SK-N-SH (cell line): ENCODE results near the gene SYT3. TPM values are rescaled to one million over a fixed set of nuclear protein-coding genes. Genes with fewer than 3 reads are reported as not detected.

ENCODE experiments used
- CTCF ChIA-PET: fragments of 300-600, 350-600 bp; formaldehyde crosslinking; extraction: SDS; loops from one replicate; lab custom pipeline; 2021; lab: Yijun Ruan, JAX
- POLR2A ChIA-PET: fragments of 350-600 bp; sonication (Branson Sonifier 250); formaldehyde crosslinking; extraction: SDS; loops from one replicate; lab custom pipeline; 2020; ENCODE audit warnings: antibody characterized with exemption, inconsistent platforms; lab: Yijun Ruan, JAX
- DNase-seq: peaks from one replicate; pipeline ENCODE4 v3.0.0; 2012
- H2AFZ ChIP-seq: fragments of 200-600 bp; sonication (generic); 2 replicates; pipeline ENCODE4 v1.8.1; 2016; ENCODE audit warnings: antibody characterized with exemption, mild to moderate bottlenecking, low read depth
- H3F3A ChIP-seq: fragments of 200-600 bp; sonication (generic); replicated peaks from 2 replicates; pipeline ENCODE3; 2016; ENCODE audit warnings: antibody characterized with exemption, mild to moderate bottlenecking; ENCODE audit not compliant: insufficient read depth
- H3K27ac ChIP-seq, 2 experiments: fragments of 200-500 bp in 1 of 2; fragments of 200-600 bp in 1 of 2; sonication (Bioruptor generic) in 1 of 2; sonication (generic), shearing (Covaris generic) in 1 of 2; 2 replicates each; pipeline versions ENCODE4 v1.5.1 to v1.6.1; 2014 to 2016; ENCODE audit warnings: low read depth in 2 of 2, inconsistent platforms in 1 of 2, low read length in 1 of 2, mild to moderate bottlenecking in 1 of 2, mixed read lengths in 1 of 2
- H3K27me3 ChIP-seq: fragments of 200-600 bp; sonication (generic), shearing (Covaris generic); 2 replicates; pipeline ENCODE4 v1.6.1; 2016; ENCODE audit warnings: mixed run types; ENCODE audit not compliant: insufficient read depth
- H3K36me3 ChIP-seq, 2 experiments: fragments of 200-500 bp in 1 of 2; fragments of 200-600 bp in 1 of 2; sonication (Bioruptor generic) in 1 of 2; sonication (generic) in 1 of 2; replicated peaks in 1 of 2; 2 replicates each; pipeline versions ENCODE3 to v1.5.1; 2014 to 2016; ENCODE audit warnings: low read length in 1 of 2, mild to moderate bottlenecking in 1 of 2; ENCODE audit not compliant: insufficient read depth in 2 of 2, control insufficient read depth in 1 of 2
- H3K4me1 ChIP-seq, 2 experiments: fragments of 200-500 bp in 1 of 2; fragments of 200-600 bp in 1 of 2; sonication (Bioruptor generic) in 1 of 2; sonication (generic), shearing (Covaris generic) in 1 of 2; 2 replicates each; pipeline versions ENCODE4 v1.5.1 to v1.6.1; 2014 to 2016; ENCODE audit warnings: low read depth in 1 of 2, low read length in 1 of 2, mixed run types in 1 of 2; ENCODE audit not compliant: insufficient read depth in 2 of 2, control insufficient read depth in 1 of 2
- H3K4me2 ChIP-seq: fragments of 200-600 bp; sonication (generic), shearing (Covaris generic); 2 replicates; pipeline ENCODE4 v1.6.1; 2017; ENCODE audit warnings: mixed run types
- H3K4me3 ChIP-seq, 2 experiments: fragments of 200-500 bp in 1 of 2; fragments of 200-600 bp in 1 of 2; sonication (Bioruptor generic) in 1 of 2; sonication (generic), shearing (Covaris generic) in 1 of 2; 2 replicates each; pipeline versions ENCODE4 v1.5.1 to v1.8.1; 2014 to 2016; ENCODE audit warnings: low read depth in 2 of 2, inconsistent platforms in 1 of 2, low read length in 1 of 2, mild to moderate bottlenecking in 1 of 2, mixed read lengths in 1 of 2, moderate library complexity in 1 of 2
- H3K79me2 ChIP-seq: fragments of 200-600 bp; sonication (generic); 2 replicates; pipeline ENCODE4 v1.8.1; 2017; ENCODE audit warnings: mild to moderate bottlenecking; ENCODE audit not compliant: insufficient read depth
- H3K9ac ChIP-seq: fragments of 200-600 bp; sonication (generic); 2 replicates; pipeline ENCODE4 v1.6.1; 2017; ENCODE audit warnings: mixed run types
- H3K9me2 ChIP-seq: fragments of 200-600 bp; sonication (generic); 2 replicates; pipeline ENCODE4 v1.6.1; 2017; ENCODE audit warnings: mixed run types
- H3K9me3 ChIP-seq: fragments of 200-600 bp; sonication (generic); 2 replicates; pipeline ENCODE4 v1.6.1; 2017; ENCODE audit warnings: mixed run types, mild to moderate bottlenecking, moderate library complexity
- H4K20me1 ChIP-seq: fragments of 200-600 bp; sonication (generic); 2 replicates; pipeline ENCODE4 v1.6.1; 2017; ENCODE audit warnings: mild to moderate bottlenecking, mixed run types; ENCODE audit not compliant: insufficient read depth
- CHD2 ChIP-seq: fragments of 150-350 bp; IDR thresholded peaks from 2 replicates; pipeline ENCODE4 v1.6.1; 2018; ENCODE audit warnings: low read length; ENCODE audit not compliant: partially characterized antibody
- EP300 ChIP-seq, 2 experiments: IDR thresholded peaks; 2 replicates each; pipeline versions ENCODE4 v1.4.0 to v1.6.1; 2012; ENCODE audit warnings: borderline replicate concordance in 1 of 2, low read depth in 1 of 2, low read length in 1 of 2
- EZH2phosphoT487 ChIP-seq: fragments of 200-600 bp; sonication (generic); IDR thresholded peaks from 2 replicates; pipeline ENCODE4 v1.6.1; 2017; ENCODE audit warnings: low read depth, mixed run types, mild to moderate bottlenecking, antibody characterized with exemption, moderate library complexity, borderline replicate concordance
- FOSL2 ChIP-seq: IDR thresholded peaks from 2 replicates; pipeline ENCODE4 v1.4.0; 2012; ENCODE audit warnings: low read depth, mild to moderate bottlenecking, moderate library complexity, borderline replicate concordance
- FOXJ3 ChIP-seq: sonication (generic); formaldehyde crosslinking; IDR thresholded peaks from 2 replicates; pipeline ENCODE4 v1.5.1; 2020; ENCODE audit warnings: mild to moderate bottlenecking, missing genetic modification reagents
- FOXM1 ChIP-seq: IDR thresholded peaks from 2 replicates; pipeline ENCODE4 v1.4.0; 2012; ENCODE audit warnings: low read depth, mild to moderate bottlenecking
- GABPA ChIP-seq: IDR thresholded peaks from 2 replicates; pipeline ENCODE4 v1.4.0; 2012; ENCODE audit warnings: low read depth, mild to moderate bottlenecking
- GATA2 ChIP-seq: sonication (generic); formaldehyde crosslinking; IDR thresholded peaks from 2 replicates; pipeline ENCODE4 v1.5.0; 2020; ENCODE audit warnings: mild to moderate bottlenecking, missing genetic modification reagents
- JUND ChIP-seq: IDR thresholded peaks from 2 replicates; pipeline ENCODE4 v1.4.0; 2012
- MEF2A ChIP-seq: IDR thresholded peaks from 2 replicates; pipeline ENCODE4 v1.4.0; 2012; ENCODE audit warnings: low read depth, borderline replicate concordance
- NFIC ChIP-seq: IDR thresholded peaks from 2 replicates; pipeline ENCODE4 v1.4.0; 2012; ENCODE audit warnings: borderline replicate concordance
- NRF1 ChIP-seq: IDR thresholded peaks from 2 replicates; pipeline ENCODE4 v1.6.1; 2012; ENCODE audit warnings: low read depth, mild to moderate bottlenecking, low read length
- POLR2AphosphoS5 ChIP-seq: IDR thresholded peaks from 2 replicates; pipeline ENCODE4 v1.6.1; 2012; ENCODE audit warnings: low read depth, low read length
- RCOR1 ChIP-seq: fragments of 150-350 bp; IDR thresholded peaks from 2 replicates; pipeline ENCODE4 v1.6.1; 2017; ENCODE audit warnings: antibody characterized with exemption, low read length
- RFX5 ChIP-seq: IDR thresholded peaks from 2 replicates; pipeline ENCODE4 v1.6.1; 2012; ENCODE audit warnings: mild to moderate bottlenecking, improper control_type of control experiment, low read length
- SIN3A ChIP-seq: IDR thresholded peaks from 2 replicates; pipeline ENCODE4 v1.6.1; 2012; ENCODE audit warnings: low read depth, mild to moderate bottlenecking, low read length, moderate library complexity, borderline replicate concordance
- TCF12 ChIP-seq: IDR thresholded peaks from 2 replicates; pipeline ENCODE4 v1.4.0; 2012
- TEAD4 ChIP-seq: IDR thresholded peaks from 2 replicates; pipeline ENCODE4 v1.4.0; 2012; ENCODE audit warnings: mild to moderate bottlenecking, borderline replicate concordance; ENCODE audit not compliant: insufficient read depth
- WGBS: methylation state at CpG from one replicate; pipeline ENCODE4 v1.1.6; 2017; ENCODE audit warnings: low lambda C conversion rate; 5-methylcytosine and 5-hydroxymethylcytosine counted together
- polyA plus RNA-seq, 3 experiments: library from polyadenylated mRNA; depleted of rRNA; stranded (reverse); fragments of >200 nt; gene quantifications; 2 replicates each; pipeline ENCODE4 v1.2.3, GENCODE V29; 2012
- TF ChIP-seq, protein P1 (sequence below): IDR thresholded peaks from 2 replicates; pipeline ENCODE4 v1.4.0; 2012; ENCODE audit warnings: low read depth

SYT3 gene
- polyA plus RNA-seq, 1 of the 3 experiments (the other 2 are of a cell fraction) = 0.94 TPM

DNA sequence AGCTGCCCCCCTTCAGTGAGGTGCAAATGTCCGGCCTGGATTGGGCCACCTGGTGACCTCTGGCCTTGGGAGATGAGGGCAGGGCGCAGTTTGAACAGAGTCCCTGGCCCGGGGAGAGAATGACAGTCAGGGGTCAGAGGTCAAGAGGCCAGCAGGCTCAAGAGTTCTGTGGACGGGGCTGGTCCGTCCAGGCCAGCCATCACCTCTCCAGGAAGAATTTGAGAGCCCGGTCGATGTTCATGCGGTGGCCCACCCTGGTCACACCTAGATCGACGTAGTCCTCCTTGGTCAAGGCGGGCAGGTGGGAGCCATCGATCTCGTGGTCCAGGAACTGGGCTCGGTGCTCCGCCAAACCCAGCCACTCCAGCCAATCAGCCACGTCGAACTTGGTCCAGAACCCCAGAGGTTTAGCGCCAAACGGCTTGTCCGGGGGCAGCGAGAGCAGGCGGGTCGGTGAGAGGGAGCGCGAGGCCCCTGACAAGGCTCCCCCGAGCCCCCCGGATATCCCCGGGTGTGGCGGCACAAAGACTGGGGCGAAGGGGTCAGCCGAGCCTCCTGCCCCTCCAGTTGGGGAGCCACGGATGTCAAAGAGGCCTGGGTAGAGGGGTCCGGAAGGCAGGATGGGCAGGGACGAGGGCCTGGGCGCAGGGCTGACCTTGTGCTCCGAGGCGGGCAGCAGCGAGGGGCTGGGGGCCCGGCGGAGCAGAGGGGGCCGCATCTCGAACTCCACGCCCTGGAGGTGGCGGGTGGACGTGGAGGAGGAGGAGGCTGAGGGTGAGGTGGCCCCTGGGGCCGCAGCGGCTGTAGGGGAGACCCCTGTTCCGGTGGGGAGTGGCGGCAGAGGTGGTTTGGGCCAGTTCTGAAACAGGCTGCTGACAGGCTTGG is 22.3 kb upstream of the SYT3 start:
- H3K4me2 ChIP-seq = no peak overlapping the region
- H3K9me2 ChIP-seq = no peaks in the 10 kb centered on the region
- no peak overlapping the region for H2AFZ ChIP-seq
- H3K4me1 ChIP-seq = peaks cover 0 to 14% of the 10 kb centered on the region in 2 experiments; a peak in 2 of 4 replicates
- H3K36me3 ChIP-seq = no peaks in the 10 kb centered on the region
- no peak for DNase-seq
- no peak overlapping the region for H3K27ac ChIP-seq
- no peak overlapping the region for H3K4me3 ChIP-seq
- TF ChIP-seq NFIC (no peak), EP300 (IDR thresholded peaks at IDR 0.05; ENCODE audit: borderline replicate concordance in 1 of 2, low read depth in 1 of 2, low read length in 1 of 2) (no peak), TCF12 (no peak), JUND (no peak), FOSL2 (no peak), SIN3A (no peak)
- H4K20me1 ChIP-seq = no peaks in the 10 kb centered on the region
- ChIA-PET CTCF (no interaction called here), POLR2A (no interaction called here)
- WGBS = 81% methylated on average over 35 of the region's 49 CpGs
- H3K9ac ChIP-seq = no peak overlapping the region
- H3K79me2 ChIP-seq = no peaks in the 10 kb centered on the region
- H3K9me3 ChIP-seq = no peaks in the 10 kb centered on the region
- peaks cover 7% of the 10 kb centered on the region for H3F3A ChIP-seq
- H3K27me3 ChIP-seq = no peaks in the 10 kb centered on the region

DNA sequence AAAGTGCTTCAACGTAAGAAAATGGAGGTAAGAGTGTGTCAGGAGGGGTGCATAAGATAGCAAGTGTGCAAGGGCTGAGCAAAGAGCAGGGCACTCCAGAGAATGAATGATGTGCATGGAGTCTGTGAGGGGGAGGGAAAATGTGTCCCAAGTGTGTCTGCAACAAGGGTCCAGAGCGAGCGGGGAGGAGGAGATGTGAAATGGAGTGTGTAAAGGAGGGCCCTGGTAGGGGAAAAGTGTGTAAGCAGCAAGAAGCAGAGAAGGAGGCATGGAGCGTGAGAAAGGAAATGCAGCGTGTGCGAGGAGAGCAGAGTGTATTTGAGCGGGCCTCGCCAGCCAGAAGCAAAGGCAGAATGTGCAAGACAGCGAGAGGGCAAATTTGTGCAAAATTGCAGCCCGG is 21.3 kb upstream of the SYT3 start:
- CTCF ChIA-PET = interaction anchor here (1.2 to 1.5 kb wide), 2 partner anchors 53 to 122 kb away, joined by 4 to 9 read pairs; no protein-coding TSS in a partner anchor
- H3K9ac ChIP-seq = no peak overlapping the region
- H2AFZ ChIP-seq = no peak overlapping the region
- TF ChIP-seq CHD2 (no peak), GABPA (no peak), FOXM1 (no peak), EZH2phosphoT487 (no peak), TCF12 (no peak), RFX5 (no peak), GATA2 (CRISPR knock-in tag) (no peak), FOXJ3 (no peak), NFIC (no peak), TEAD4 (no peak), NRF1 (no peak), POLR2AphosphoS5 (no peak), MEF2A (no peak), SIN3A (no peak), RCOR1 (no peak)
- TF ChIP-seq, protein P1, sequence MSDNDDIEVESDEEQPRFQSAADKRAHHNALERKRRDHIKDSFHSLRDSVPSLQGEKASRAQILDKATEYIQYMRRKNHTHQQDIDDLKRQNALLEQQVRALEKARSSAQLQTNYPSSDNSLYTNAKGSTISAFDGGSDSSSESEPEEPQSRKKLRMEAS = no peak
- TF ChIP-seq, all 33 proteins: peak for 0
- Histone ChIP-seq H3K4me2 (no peak overlapping the region), H3K9me2 (no peaks in the 10 kb centered on the region), H3K4me3 (no peak overlapping the region), H3K79me2 (no peaks in the 10 kb centered on the region), H3K27me3 (no peaks in the 10 kb centered on the region), H3K9me3 (no peaks in the 10 kb centered on the region), H3F3A (peaks cover 7% of the 10 kb centered on the region), H3K4me1 (peaks cover 0 to 15% of the 10 kb centered on the region in 2 experiments; a peak in 2 of 4 replicates), H3K36me3 (no peaks in the 10 kb centered on the region), H4K20me1 (no peaks in the 10 kb centered on the region), H3K27ac (no peak overlapping the region; a peak in 1 of 4 replicates)
- no peak for DNase-seq
- 96% methylated on average over 10 of the region's 10 CpGs for WGBS
- POLR2A ChIA-PET = no interaction called here
